ENCODE data around the gene GSC2. TPM values are rescaled to one million over a fixed set of nuclear protein-coding genes. Genes with fewer than 3 reads are reported as not detected.
A peak's percentile ranks its signal among the peaks of the same experiment; 100 is the strongest.

GSC2 gene
- total RNA-seq, 4 donors from 2014 or later: not detected

GRCh38 chr22:19172213-19173046, 22.3 kb upstream of the GSC2 start:
- intact Hi-C loops (cut with DNase I): no loop called here
- no peaks in the 10 kb centered on the region for H3K9me3 ChIP-seq
- H3K27me3 ChIP-seq: peaks cover 4% of the 10 kb centered on the region
- 45 to 54% methylated on average over 13 of the region's 13 CpGs for WGBS, 2 donors
- H3K4me3 ChIP-seq (replicated peaks in 1 of 3): peak overlapping the region; percentile 64 to 99 (median 91)
- H3K27ac ChIP-seq: peak overlapping the region in 2 of 3 donors; percentile 78 to 90
- DNase-seq: no peak
- TF ChIP-seq POLR2A (IDR thresholded peaks at IDR 0.05) (no peak), CTCF (IDR thresholded peaks at IDR 0.05) (no peak)
- H3K4me1 ChIP-seq: peaks cover 24 to 53% of the 10 kb centered on the region in 2 donors
- H3K36me3 ChIP-seq: no peaks in the 10 kb centered on the region

GRCh38 chr22:19169947-19170318, 19.8 kb upstream of the GSC2 start:
- no peak for DNase-seq
- H3K4me3 ChIP-seq (replicated peaks in 1 of 3): no peak overlapping the region
- H3K27ac ChIP-seq: no peak overlapping the region
- intact Hi-C loops (cut with DNase I): no loop called here
- TF ChIP-seq POLR2A (IDR thresholded peaks at IDR 0.05) (no peak), CTCF (IDR thresholded peaks at IDR 0.05) (no peak)
- H3K4me1 ChIP-seq: peaks cover 19 to 45% of the 10 kb centered on the region in 2 donors
- no peaks in the 10 kb centered on the region for H3K36me3 ChIP-seq
- H3K27me3 ChIP-seq: peaks cover 4% of the 10 kb centered on the region
- WGBS, 2 donors: 47 to 80% methylated on average over 2 to 4 of the region's 7 CpGs
- H3K9me3 ChIP-seq: no peaks in the 10 kb centered on the region

GRCh38 chr22:19169002-19169946, 19.2 kb upstream of the GSC2 start:
- H3K4me1 ChIP-seq: peaks cover 19 to 40% of the 10 kb centered on the region in 2 donors
- H3K4me3 ChIP-seq (replicated peaks in 1 of 3): peak overlapping the region in 1 of 3 donors; percentile 14
- no peak for DNase-seq
- intact Hi-C loops (cut with DNase I): no loop called here
- peaks cover 4% of the 10 kb centered on the region for H3K27me3 ChIP-seq
- TF ChIP-seq CTCF (IDR thresholded peaks at IDR 0.05) (no peak), POLR2A (IDR thresholded peaks at IDR 0.05) (no peak)
- no peaks in the 10 kb centered on the region for H3K9me3 ChIP-seq
- no peak overlapping the region for H3K27ac ChIP-seq
- no peaks in the 10 kb centered on the region for H3K36me3 ChIP-seq
- WGBS, 2 donors: 6 to 8% methylated on average over 23 to 55 of the region's 58 CpGs

- peaks cover 4% of the 10 kb centered on the region for H3K27me3 ChIP-seq
- H3K4me3 ChIP-seq (replicated peaks in 1 of 3): no peak overlapping the region
- no peaks in the 10 kb centered on the region for H3K9me3 ChIP-seq
- no peak for TF ChIP-seq CTCF (IDR thresholded peaks at IDR 0.05)
- TF ChIP-seq POLR2A (IDR thresholded peaks at IDR 0.05): no peak
- no peak for DNase-seq
- WGBS, 2 donors: 54 to 66% methylated on average over 17 of the region's 17 CpGs
- H3K27ac ChIP-seq: no peak overlapping the region
- H3K36me3 ChIP-seq: no peaks in the 10 kb centered on the region
- H3K4me1 ChIP-seq: peaks cover 19 to 31% of the 10 kb centered on the region in 2 donors
- intact Hi-C loops (cut with DNase I): no loop called here
Measured at GRCh38 chr22:19168088-19168890, 18.2 kb upstream of the GSC2 start.
